CD4-positive, alpha-beta T cell treated with Interleukin-2 at 100 ng/mL for 4 hours (primary cell): Measurements from ENCODE around the gene KDM4C.

ENCODE experiments used
- DNase-seq: peaks from one replicate; pipeline ENCODE4 v3.0.0-alpha.2; 2020; ENCODE audit warnings: low spot score

KDM4C gene

DNA sequence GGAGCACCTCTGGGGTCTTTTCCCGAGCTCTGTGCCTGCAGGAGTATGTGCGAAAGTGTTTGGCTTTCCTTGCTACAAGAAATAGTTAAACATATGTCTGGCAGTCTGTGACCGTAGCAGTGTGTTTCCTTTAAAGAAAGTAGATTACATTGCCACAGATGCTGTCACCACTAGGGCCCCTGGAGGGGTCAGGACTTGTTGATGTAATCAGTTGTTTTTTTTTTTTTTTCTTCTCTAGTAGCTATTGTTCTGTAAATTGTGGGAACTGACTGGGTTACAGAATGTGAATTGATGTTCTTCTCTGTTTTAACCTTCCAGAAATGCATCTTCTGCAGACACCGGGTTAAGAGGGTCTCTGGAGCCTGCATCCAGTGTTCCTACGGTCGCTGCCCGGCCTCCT lies 345.6 kb downstream of the KDM4C start:
- no peak for DNase-seq

DNA sequence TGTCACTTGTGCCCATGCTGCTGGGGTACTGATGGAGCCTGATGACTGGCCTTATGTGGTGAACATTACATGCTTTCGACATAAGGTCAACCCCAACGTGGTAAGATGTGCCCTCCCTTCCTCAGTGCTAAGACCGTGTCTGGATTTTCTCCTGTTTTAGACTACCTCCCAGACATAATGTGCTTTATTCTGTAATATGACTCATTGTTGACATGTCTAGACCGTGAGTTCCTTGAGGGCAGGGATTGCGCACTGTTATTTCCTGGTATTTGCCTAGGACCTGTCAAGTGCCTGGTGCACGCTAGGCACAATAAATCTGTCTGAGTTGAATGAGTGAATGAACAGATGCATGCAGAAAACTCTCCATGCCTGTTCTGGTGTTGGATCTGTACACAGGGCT lies 346.0 kb downstream of the KDM4C start:
- no peak for DNase-seq

DNA sequence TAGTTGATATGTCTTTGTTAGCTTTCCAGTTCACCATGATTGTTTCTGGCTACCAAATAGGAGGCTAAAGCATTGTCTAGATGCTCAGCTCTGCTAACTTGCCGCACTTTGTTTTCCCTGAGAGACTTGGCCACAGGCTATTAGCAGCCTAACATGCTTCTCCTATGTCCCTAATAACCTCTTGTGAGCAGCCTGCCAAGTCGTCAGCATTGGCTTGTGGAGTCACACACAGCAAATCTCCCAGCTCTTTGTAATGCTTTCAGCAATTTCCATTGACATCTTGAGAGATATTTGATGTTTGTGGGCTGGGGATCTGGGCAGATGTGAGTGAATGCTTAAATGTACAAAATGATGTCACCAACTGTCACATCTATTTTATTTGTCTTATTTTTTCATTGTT lies 346.9 kb downstream of the KDM4C start:
- DNase-seq, result no peak

DNA sequence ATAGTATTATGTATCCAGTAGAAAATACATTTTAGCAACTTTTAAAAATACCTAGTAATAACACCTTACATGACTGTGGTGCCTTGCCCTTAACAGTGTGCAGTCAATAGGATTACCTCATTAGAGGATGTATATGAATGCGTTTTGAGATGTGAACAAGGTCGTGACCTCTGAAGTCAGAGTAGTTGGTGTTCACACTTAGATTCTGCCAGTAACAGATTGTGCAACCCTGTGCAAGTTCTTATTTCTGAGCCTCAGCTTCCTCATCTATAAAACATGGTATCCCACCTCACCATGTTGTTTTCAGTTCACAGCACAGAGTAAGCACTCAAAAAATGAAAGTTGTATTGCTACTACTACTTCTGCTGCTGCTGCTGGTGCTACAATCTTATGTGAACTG lies 347.3 kb downstream of the KDM4C start:
- no peak for DNase-seq

DNA sequence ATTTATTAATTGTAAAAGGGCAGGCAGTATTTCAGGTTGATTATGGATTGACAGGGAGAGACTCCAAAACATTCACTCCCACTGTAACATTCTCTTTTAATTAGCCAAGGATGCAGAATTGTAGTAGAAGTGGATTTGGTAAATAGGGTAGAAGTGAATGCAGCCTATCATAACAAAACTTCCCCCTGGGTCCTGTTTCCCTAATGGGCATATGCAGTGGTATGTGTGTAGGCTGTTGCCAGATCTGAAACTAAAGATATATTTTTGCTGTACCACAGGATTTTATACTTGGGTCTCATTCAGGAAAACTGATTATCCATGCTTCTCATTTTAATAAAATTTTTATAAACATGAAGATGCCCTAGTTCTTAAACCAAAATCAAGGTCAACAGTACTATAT lies 351.2 kb downstream of the KDM4C start:
- no peak for DNase-seq

DNA sequence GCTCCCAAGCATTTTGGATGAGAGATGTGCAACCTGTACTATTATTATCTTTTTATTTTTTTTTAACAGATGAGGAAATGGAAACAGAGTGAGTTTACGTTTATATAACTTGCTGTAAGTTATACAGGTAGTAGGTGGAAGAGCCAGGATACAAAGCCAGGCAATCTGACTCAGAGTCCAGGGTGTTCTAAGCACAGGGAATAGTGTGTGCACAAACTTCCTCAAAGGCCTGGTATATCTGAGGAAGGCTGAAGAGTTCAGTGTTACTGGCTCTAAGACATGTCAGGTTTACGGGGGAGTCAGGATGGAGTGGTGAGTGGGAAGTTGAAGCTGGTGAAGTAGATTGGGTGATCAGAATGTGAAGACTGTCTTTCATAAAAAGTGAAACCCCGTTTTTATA lies 353.6 kb downstream of the KDM4C start:
- DNase-seq, result no peak

DNA sequence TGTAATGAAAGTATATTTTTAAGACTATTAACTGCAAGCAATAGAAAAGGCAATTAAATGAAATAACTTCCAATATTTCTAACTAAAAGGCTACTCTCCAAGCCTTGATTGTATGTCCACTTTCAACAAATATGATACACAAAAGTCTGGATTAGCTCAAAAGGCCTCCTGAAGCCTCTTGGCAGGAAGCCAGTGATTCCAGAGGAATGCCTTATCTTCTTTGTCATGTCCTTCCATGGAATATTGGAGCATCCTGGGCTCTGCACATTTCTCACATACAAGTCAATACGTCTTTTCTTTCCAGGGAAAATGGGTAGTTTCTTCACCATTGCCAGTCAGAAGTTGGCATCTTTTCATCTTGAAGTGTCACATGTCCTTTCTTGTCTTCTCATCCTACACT lies 357.8 kb downstream of the KDM4C start:
- no peak for DNase-seq

DNA sequence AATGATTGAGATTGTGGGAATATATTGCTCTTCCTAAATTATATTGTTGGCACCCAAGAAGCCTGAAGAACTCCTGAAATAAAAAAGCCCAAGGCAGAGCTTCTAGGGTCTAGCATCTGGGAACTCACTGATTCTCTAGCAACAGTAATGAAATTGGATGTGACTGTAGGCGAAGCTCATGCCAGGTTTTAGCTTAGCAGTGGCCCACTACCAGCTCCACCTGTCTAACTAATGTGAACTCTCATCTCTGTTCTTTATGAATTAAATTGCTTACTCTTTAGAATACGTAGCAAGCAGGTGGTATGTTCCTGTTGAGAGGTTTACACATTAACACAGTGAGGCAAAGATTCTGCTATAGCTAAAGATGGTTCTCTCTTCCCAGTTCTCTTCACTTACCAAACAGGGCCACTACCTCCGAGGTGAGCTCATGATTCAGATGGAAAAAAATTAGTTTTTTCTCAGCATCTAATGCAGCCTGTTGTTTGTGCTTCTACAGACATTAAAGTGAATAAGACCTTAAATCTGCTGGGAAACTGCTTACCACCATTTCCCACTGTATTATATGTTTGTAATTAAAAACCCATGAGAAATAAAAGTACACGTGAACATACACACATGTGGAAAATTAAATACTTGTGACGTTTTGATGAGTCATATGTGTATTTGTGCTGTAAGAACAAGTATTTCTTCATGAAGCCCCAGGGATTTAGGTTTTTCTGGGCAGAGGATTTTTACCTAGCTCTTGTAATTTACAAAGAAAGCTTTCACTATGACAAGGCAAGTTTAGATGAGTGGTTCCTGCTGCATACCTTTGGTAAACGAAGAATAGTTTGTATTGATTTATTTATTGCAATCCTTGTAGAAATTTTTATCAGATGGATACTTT lies 360.1 kb downstream of the KDM4C start:
- DNase-seq, result no peak

DNA sequence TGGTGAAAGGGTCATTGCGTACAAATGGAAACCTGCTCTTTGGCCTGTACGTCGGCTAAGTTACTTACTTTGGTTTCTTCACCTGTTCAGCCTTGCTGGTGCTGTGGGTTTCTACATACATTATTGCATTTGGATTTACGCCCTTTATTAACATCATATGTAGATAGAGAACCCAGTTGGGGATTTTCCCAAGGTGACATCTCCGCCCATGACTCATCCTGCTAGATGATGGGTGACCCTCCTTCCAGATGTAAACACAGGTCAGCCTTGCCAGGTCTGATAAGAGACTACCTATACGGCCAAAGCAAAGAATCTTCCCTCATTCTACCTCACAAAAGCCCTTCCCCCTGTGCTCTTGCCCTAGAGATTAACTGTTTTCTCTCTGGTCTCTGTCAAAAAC lies 360.9 kb downstream of the KDM4C start:
- DNase-seq, result no peak

DNA sequence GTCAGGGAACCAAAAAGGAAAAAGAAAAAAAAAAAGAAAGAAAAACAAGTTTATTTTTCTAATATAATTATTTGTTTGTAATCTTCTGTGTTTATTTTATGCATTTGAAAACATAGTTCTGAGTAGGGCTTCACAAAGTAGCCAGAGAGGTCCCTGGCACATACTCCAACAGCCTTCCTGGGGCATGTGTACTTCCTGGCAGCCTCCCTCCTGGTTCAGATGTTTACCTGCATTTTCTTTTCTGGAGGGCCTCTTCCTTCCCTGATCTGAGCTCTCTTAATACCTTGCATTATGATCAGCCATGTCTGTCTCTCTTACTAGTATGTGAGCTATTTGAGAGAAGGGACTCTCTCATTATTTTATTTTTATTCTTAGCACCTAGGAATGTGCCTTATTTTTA lies 361.8 kb downstream of the KDM4C start:
- DNase-seq, result no peak

DNA sequence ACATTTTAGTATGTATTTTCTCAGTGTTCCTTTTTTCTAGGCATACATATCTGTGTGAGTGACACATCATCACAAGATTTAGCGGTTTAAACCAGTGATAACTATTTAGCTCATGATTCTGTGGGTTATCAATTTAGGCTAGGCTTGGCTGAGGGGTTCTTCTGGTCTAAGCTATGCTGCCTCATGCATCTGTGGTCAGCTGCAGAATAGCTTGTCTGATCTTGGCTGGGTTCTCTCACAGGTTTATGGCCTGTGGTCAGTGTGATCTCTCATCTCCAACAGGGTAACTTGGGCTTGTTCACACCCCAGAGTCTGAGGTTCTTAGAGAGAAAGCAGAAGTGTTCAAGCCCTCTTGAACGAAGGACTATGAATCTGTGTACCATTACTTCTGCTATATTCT lies 363.3 kb downstream of the KDM4C start:
- DNase-seq, result peak; percentile 2

DNA sequence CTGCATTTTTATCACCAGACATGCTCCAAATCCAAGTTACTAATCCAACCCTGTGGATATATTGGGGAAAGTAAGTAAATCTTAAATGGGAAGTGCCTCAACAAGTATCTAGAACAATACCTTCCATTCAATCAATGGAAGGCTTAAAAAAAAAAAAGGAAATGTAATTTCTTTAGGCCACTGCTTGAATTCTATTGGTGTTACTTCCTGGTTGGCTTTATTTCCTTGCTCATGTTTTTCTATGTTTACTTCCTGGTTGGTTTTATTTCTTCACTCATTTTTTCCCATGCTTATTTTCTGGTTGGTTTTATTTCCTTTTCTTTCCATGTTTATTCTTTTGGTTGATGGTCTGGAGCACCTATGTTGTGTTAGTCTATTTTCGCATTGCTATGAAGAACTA lies 363.9 kb downstream of the KDM4C start:
- no peak for DNase-seq

DNA sequence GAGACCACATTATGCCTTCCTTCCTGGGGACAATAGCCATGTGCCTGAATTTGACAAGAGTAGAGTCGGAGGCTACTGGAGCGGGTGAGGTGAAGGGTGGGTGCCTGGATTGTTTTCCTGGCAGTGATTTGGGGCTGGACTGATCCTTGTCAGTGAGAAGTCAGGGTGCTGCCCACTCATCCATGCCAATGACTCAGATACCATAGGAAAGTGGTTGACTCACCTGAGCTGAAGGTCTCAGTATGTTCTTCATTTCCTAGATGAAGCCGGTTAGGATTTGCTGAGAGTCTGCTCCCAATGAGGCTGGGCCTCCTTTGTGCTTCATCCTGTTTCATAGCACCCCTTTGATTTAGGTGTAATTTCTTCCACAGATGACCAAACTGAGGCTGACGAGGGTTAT lies 366.0 kb downstream of the KDM4C start:
- no peak for DNase-seq

DNA sequence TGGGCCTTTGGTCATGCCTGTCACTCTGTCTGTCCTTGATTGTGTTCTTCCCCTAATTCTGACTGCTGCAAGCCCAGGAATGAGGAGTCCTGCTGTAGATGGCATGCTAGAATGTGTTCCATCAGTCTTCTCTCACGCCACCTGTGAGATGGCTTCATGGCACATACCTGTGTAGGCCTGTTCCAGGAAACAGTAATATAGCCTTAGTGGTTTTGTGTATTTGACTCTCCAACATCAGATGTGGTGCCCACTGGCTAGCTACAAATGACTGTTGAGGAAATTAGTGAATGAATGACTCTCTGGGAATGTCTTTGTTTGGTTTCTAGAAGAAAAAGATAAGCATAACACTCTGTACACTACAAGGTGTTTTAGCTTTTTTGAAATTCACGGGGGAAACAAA lies 367.5 kb downstream of the KDM4C start:
- DNase-seq, result no peak

DNA sequence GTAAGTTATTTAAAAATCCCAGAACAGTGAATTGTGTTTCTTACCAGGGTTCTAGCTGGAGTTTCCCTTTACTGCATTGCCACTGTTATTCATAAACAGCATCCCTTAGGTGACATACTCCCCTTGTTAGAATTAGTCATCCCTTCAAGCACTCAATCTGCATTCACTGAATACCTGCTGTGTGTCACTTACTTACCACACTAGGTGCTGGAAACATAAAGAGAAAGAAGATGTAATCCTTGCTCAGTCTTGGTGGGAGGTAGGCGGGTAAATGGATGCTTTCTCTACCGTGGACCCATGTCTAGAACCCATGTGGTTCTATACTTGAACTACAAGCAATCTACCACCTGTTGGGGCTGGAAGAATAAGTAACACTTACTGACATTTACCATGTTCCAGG lies 371.6 kb downstream of the KDM4C start:
- DNase-seq, result no peak

DNA sequence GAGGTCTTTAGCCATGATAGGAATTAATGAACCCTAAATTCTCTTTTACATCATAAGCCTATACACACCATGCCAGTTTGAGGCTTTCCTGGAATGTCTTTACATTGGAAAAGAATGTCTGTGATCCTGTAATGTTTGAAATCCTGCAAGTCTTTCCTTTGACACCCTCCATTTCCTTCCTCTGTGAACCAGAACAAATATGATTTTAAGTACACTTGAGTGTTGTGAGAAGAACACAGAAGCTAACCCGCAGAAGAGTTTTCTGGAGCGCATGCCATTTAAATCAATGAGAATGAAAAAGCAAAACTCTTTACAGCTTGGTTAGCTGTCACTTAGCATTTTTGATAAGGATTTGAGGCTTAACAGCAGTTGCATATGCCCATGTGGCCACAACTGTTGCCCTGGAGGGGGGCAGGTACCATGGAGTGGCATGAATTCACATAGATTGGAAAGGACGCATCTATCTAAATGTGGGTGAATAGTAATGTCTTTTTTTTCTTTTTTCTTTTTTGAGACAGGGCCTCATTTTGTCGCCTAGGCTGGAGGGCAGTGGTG lies 372.6 kb downstream of the KDM4C start:
- DNase-seq, result no peak

DNA sequence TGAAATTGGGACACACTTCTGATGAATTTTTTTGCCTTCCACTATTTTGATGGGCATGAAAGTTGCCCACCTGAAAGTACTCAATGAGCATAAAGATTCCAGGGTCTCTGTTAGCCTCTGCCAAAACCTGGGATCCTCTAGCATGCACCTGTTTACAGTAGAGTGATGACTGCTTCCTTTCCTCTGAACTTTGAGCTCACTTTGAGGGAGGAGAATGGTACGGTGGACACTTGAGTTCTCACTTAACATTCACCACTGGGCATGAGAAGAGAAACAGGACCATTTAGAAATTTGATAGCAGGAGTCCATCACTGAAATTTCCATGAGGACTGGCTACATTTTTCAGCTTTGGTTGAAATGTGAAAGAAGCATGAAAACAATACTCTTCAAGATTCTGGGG lies 374.8 kb downstream of the KDM4C start:
- DNase-seq, result no peak

DNA sequence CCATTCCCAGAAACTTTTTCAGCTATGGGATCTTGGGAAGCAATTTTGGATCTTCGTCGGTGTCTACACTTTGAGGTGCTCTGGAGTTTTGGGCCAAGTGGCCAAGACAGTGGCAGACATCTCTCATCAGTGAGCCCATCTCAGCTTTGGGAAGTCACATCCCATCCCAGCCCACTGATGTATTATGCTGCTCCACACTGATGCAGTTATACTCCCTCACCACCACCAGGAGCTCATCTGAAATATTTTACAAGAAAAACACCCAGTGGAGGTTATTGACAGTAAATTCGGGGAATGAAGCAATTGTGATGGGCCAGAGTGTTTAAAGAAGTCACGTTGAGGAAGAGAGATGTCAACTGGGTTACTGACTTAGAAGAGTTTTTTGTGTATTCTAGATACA lies 378.0 kb downstream of the KDM4C start:
- DNase-seq, result no peak

DNA sequence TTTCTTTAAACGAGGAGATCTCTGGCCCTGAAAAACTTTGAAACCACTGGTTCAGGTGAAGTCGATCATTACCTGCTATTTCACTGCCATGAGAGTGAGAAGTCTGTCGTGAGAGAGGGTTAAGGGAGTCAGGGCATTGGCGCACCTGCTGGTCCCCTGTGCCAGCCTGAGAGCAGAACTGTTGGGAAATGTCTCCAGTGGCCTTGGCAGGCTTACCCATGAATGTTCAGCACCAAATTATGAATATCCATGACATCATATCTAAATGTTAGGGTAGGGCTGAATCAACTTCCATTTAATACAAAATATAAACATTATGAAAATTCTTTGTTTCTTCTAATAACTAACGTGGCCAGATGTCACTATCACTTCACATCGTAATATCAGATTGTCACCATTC lies 379.3 kb downstream of the KDM4C start:
- no peak for DNase-seq

DNA sequence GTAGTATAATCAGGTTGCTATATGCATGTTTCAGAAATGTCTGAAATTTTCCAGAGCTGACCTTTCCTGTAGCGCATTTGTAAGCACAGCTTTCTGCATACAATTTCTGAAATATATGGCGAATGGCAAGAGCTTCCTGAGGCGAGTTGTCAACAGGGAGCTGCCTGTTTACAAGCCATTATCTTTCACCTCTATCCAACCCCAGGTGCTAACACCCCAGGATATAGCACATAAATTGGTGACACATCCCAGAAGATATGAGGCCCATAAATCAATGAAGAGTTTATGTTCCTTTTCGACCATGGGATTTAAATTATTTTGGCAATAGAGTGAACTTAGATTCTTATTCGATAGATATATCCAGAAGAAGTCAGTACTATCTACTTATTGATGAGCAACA lies 379.8 kb downstream of the KDM4C start:
- no peak for DNase-seq

DNA sequence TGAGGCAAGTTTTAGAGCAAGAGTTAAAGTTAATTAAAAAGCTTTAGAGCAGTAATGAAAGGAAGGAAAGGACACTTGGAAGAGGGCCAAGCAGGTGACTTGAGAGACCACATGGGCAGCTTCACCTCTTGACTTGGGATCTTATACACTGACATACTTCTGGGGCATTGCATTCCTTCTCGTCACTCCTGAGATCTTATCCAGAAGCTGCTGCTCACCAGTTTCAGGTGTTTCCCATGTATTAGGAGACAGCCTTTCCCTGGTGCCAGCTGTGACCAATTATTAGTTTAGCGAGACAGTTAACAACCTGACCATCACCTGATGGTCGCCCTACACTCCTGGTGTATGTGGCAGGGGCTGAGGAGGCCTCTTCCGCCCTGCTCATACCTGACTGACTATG lies 382.1 kb downstream of the KDM4C start:
- no peak for DNase-seq

DNA sequence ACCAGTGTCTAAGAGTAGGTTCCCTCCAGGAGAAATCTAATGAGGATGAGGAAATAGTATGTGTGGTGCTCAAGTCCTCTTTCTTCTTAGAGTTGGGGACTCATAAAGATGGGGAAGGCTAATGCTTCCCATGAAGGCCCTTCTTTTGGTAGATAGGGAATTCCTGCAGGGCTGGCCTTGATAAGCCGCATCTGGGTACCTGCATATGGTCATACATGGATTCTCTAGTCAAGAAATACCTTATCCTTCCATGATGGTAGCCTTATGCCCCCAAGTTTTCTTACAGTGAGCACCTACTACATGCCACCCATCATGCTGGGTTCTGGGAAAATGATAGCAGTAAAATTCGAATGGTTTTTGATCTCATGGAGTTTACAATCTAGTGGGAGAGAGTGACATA lies 382.6 kb downstream of the KDM4C start:
- no peak for DNase-seq

DNA sequence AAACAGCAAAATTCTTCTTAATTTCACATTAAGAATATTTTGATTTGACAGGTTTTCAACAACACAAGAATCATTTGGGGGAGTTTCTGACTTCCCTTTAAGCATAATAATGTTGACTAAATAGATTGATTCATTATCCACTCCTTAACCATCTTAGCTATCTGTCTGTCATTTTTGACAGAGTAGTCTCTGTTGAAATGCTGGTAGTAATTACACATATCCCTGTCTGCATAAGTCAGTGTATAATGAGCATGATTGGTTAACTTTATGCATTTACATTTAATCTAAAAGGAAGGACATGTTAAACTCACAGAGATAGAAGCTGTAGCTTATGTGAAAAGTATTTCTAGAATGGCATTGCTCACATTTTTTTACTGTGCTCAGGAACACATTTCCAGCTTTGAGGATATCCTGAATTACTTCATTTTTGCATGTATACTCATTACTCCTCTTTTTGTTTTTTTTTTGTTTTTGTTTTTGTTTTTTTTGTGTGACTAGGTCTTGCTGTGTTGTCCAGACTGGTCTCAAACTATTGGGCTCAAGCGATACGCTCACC lies 385.9 kb downstream of the KDM4C start:
- no peak for DNase-seq
